ELR (cell line): Measurements from ENCODE around the gene VHLL.
A peak's percentile ranks its signal among the peaks of the same experiment; 100 is the strongest.

Experiments used
- DNase-seq: peaks from one replicate; pipeline ENCODE4 v3.0.0-alpha.2; 2015; ENCODE audit warnings: low read depth

Gene VHLL

GRCh38 chr1:156291226-156292061 is 7.7 kb downstream of the VHLL start:
- DNase-seq, result peak; percentile 90

GRCh38 chr1:156289857-156290256 is 9.2 kb downstream of the VHLL start:
- DNase-seq, result no peak

DNA sequence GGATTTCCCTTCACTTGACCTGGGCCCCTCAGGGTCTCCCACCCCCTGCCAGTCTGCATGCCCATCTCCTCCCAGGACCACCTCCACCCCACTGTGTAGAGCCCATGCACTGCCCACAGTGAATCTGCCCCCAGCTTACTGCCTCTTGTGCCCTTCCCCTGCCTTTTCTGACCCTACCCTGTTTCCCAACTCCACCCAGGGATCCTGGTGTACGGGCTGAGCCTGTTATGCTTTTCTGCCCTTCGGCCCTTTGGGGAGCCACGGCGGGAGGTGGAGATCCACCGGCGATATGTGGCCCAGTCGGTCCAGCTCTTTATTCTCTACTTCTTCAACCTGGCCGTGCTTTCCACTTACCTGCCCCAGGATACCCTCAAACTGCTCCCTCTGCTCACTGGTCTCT is 13.0 kb downstream of the VHLL start:
- DNase-seq, result no peak

GRCh38 chr1:156285437-156285836 is 13.7 kb downstream of the VHLL start:
- DNase-seq, result no peak

GRCh38 chr1:156284757-156285156 is 14.3 kb downstream of the VHLL start:
- DNase-seq, result peak; percentile 40

DNA sequence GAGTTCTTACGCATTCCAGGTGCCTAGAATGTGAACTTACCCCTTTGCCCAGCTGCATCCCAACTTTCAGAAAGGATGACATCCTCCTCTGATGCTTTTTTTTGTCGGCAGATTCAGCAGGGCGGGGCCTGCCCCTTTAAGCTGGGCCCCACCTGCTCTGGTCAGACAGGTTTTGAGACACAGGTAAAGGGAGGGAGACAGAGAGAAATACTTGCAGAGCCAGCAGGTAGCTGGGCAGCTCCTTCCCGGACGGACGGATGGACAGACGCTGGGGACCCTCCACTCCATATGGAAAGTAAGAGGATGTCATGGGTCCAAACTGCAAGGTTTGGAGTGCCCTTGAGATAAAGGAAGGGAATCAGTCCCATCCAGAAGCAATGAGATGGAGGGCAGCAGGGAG is 15.0 kb downstream of the VHLL start, which contains the start of gene TMEM79:
TSS of gene TMEM79 (plus strand) at position 214 of the 400 bp plus-strand sequence. CDS start 902 bp downstream, outside the sequence.
- no peak for DNase-seq

DNA sequence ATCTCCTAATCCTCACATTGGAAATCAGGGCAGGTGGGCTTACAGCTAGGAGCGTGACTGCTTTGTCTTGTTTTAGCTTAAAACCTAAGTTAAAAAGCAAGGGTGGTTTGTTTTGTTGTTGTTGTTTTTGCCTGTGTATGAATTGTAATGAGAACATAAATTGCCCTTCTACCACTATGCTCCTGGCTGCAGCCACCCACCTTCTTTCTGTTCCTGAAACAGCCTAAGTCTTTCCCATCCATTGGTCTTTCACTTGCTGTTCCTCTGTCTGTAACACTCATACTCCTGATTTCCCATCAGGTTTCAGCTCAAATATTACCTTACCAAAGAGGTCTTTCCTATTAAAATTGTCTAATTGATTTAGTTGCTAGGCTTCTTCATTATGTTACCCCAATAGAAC is 15.6 kb downstream of the VHLL start:
- no peak for DNase-seq

DNA sequence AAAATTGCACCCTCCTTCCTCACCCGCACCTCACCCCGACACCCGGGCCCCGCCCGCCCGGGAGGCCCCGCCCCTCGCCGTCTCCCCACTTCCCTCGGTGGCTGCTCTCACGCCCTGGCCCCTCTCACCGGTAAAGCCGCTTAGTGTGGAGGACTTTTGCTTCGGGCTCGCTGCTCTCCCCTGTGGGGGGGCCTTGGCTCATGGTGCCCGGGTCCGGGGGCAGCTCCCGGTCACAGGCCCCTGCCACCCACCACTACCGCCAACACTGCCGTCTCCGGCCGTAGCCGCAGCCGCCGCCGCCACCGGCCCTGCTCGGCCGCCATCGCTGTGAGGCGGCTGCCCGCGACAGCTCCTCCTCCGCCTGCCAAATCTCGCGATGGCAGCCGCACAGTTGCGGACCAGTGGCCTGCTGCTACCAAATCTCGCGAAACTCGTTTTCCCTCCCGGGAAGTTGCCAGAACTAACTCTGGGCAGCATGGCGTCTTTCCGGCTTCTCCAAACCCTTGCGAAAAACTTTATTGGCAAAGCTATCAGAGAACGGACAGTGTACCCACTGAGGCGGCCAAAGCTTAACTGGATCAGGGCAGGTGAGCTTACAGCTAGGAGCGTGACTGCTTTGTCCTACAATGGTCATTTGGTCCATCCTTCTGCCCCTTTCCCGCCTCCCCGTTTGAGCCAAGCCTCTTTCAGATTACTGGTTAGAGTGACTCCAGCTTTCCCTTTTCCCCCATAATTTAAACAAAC is 16.5 kb downstream of the VHLL start, which contains the start of gene SMG5:
TSS of gene SMG5 (minus strand) at position 347 of the 744 bp plus-strand sequence. CDS start at position 202, 145 bp downstream.
- DNase-seq, result peak; percentile 99

DNA sequence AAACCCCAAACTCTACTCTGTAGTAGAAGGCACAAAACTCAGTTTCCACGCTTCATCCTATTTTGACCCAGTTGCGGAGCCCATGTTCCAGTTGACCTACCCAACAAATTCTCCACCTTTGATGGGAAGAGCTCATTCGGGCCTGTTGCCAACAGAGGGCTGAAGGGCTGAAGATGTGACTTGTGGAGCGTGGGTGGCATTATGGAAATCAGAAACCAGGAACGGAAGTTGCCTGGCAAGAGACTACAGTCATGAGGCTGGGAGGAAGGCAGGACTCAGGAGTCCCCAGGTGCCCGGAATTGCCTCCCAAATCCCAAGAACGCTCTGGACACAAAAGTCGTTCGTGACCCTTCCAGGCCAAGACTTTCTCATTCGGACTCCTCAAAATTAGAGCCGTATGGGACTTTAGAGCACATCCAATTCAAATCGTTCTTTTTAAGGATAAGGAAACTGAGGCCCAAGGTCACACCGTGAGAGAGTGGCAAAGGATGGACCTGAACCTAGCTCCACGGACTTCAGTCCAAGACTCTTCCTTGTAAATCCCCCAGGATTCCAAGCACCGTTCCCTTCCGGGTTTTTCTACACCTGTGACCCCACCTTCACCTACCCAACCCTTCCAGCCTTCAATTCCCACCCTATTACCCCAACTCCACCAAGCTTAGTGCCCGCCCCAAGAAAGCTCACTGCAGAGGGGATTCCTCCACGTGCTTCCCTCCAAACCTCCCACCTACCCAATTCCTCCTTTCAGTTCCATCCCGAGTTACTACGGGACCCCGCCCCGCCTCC is 17.2 kb downstream of the VHLL start:
- DNase-seq, result peak; percentile 43

DNA sequence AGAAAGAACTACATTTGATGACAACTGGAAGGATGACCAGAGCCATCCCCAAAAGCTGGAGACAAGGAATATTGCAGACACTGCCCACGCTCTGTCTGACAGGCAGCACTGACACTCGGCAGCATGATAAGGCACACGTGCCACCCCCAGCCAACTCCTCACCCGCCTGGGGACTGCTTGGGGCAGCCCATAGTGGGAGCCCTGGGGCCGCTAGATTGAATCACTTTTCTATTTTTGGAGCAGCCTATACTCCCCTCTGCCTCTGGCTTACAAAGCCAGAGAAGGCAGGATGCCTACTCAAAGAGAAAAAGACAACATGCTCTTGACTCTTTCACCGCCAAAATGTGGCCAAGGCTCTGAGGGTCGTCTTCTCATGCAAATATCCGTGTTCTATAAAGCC is 17.8 kb downstream of the VHLL start:
- DNase-seq, result peak; percentile 62

DNA sequence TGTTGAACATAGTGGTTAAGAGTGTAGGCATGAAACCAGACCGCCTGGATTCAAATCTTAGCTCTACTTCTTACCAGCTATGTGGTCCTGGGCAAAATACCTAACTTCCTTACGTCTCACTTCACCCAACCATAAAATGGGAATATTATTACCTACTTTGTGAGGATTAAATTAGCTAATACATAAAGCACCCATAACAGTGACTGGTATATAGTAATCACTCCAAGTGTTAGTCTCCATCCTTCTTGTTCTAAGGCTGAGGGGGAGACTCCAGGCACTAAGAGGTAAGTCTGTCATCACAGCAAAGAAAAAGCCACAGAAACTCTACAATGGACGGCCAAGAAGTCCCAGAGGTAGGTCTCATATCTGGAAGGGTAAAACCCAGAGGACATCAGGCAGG is 19.3 kb downstream of the VHLL start:
- no peak for DNase-seq

GRCh38 chr1:156276966-156277381 is 22.1 kb downstream of the VHLL start:
- no peak for DNase-seq

- DNase-seq, result no peak
Measured at GRCh38 chr1:156276532-156276931, 22.6 kb downstream of the VHLL start.

DNA sequence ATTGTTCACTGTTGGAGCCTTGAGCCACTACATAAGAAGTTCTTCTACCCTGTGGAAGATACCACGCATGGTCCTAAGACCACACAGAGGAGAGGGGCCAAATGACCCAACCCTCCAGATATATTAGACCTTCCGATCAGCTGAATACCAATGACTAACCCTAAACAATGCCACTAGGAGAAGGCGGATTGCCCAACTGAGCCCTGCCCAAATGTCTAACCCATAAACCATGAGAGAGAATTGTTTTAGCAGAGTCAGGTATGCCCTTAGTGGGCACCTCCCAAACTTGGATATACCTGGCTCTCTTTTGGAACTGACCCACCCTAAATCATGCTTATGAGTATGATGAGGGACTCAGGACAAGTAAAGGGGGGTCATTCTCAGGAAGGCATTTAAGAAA is 28.8 kb downstream of the VHLL start:
- DNase-seq, result no peak

DNA sequence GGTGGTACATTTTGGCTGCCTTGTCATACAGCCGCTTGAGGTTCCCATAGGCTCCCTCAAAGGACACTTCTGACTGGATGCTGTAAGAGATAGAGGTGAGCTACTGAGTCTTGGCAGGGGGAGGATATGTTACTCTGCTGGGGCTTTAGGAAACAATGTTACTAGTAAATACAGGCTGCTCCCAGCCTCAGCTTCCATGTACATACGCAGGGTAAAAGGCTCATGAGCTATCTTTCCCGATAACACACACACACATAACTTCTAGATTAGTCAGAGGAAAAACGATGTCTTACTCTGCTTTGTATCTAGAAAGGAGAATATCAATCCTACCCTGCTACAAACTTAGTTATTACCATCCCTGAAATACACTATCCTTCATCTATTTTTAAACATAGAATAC is 30.8 kb downstream of the VHLL start:
- peak; percentile 69 for DNase-seq

GRCh38 chr1:156266051-156266450 is 33.1 kb downstream of the VHLL start:
- no peak for DNase-seq

DNA sequence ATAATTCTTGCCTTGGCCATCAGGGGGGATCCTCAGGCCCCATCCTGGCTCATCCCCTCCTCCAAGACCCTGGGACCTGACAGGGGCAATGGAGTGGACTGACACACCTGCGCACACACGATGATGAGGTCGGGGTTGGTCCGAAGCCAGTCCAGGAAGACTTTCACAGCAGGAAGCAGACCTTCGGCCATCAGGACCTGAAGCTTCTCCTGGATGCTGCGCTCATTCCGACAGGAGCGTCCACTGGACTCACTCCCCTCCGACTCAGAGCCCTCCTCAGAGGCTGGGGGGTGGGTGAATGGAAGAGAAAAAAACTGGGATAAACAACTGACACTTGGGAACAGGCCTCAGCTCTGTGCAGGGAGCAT is 35.8 kb downstream of the VHLL start:
- no peak for DNase-seq

DNA sequence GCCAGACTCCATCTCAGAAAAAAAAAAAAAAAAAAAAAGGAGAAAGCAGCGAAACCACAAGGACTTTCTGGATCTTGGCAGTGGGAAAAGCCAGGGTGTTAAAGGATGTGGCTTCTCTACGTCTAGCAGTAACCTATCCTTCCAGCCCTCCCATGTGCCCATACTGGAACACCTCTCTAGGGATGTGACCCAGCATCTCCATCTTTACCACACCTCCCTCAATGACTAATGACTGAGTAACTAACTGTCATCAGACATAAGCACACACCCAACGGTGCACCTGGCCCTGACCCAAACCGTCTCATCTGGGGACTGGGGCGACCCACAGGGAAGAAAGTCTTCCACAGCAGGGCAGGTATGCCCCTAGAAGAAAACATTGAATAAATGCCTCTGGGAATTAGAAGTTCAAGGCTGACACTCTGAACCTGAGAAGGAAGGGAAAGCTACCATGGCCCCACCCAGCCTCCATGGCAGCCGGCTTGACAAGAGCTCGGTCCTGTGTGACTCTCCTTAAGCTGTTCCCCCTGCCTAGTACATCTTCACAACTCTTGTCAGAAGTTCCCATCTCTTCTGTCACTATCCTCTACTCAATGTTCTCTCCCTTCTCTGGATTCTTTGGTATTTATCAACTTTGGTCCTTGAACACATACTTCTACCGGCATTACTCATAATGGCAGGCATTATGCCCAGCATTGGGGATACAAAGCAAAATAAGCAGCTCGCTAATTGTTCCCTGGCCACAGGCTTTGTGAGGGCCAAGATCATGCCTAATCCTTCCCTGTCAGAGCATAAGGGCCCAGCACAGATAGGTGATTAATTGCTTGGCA is 36.4 kb downstream of the VHLL start:
- DNase-seq, result peak; percentile 90

DNA sequence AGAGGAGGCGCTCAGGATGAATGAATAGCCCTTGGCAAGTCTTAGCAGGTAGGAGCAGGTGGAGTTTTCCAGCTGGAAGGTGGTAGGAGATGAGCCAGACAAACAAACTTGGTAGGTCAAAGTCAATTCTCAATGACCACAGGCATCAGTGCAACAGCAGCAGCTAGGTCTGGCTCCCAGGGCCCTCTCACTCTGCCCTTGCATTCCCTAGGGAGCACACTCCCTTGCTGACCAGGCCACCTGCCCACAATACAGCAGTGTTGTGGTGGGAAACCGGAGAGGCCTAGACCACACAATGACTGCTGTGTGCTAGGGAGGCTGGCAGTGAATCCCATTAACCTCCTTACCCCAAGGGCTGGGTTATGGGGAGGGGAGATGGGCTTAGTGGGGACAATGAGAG is 38.2 kb downstream of the VHLL start:
- no peak for DNase-seq

DNA sequence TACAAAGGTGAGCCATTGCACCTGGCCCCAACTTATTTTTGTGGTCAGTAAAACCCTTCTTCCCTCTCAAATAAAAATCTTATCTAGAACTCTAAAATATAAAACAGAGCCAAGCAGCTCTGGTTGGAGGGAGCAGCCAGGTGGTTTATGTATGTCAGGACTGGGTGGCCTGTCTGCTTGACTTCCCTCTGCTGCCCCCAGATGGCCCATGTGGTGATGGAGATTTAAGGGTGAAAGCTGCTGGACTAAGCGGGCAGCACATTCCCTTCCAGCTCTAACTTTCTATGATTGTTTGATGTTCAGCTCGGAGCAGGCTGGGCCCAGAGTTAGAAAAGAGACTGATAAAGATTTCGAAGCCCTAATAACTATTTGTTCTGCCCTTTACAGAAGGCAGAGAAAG is 39.3 kb downstream of the VHLL start:
- peak; percentile 38 for DNase-seq

DNA sequence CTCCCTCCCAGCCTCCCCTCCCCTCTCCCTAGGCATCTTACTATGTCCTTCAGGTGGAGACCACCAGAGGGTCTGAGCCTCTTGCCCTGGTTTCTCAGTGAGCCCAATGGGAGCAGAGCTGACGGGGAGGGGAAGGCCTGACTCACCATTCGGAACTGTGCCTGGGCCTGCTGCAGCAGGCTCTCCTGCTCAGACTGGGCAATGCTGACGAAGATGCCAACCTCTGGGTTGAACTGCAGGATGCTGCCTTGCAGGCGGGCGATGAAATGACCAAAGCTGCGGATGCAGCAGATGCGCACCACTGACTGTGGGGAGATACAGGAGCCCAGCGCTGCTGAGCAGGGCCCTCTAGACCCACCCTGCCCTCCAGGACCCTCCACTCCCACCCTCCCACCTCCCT is 40.2 kb downstream of the VHLL start:
- DNase-seq, result no peak

GRCh38 chr1:156257711-156258110 is 41.4 kb downstream of the VHLL start:
- DNase-seq, result no peak
